GM23248 (cell line): Measurements from ENCODE around the gene ROR1. TPM values are rescaled to one million over a fixed set of nuclear protein-coding genes. Genes with fewer than 3 reads are reported as not detected.

Source experiments
- DNase-seq: peaks from one replicate; pipeline ENCODE4 v3.0.0-alpha.2; 2015
- H2AFZ ChIP-seq: fragments of 200-600 bp; sonication (generic); 2 replicates; pipeline ENCODE4 v1.6.1; 2016; ENCODE audit warnings: antibody characterized with exemption
- H3F3A ChIP-seq: fragments of 200-600 bp; sonication (generic); 2 replicates; pipeline ENCODE4 v1.6.1; 2016; ENCODE audit warnings: mild to moderate bottlenecking, antibody characterized with exemption, mixed run types; ENCODE audit not compliant: insufficient read depth
- H3K27ac ChIP-seq: fragments of 200-600 bp; sonication (generic); 2 replicates; pipeline ENCODE4 v1.5.1; 2016; ENCODE audit warnings: mild to moderate bottlenecking
- H3K27me3 ChIP-seq: fragments of 200-600 bp; sonication (generic); replicated peaks from 2 replicates; pipeline ENCODE4 v1.6.1; 2016; ENCODE audit warnings: mild to moderate bottlenecking; ENCODE audit not compliant: insufficient read depth
- H3K36me3 ChIP-seq: fragments of 200-600 bp; sonication (generic); 2 replicates; pipeline ENCODE4 v1.6.1; 2016; ENCODE audit warnings: low read depth, mild to moderate bottlenecking
- H3K4me1 ChIP-seq: fragments of 200-600 bp; sonication (generic); 2 replicates; pipeline ENCODE4 v1.6.1; 2016; ENCODE audit warnings: mild to moderate bottlenecking; ENCODE audit not compliant: insufficient read depth
- H3K4me2 ChIP-seq: fragments of 200-600 bp; sonication (generic); one replicate; pipeline ENCODE4 v1.6.1; 2016; ENCODE audit warnings: mild to moderate bottlenecking; ENCODE audit not compliant: unreplicated experiment
- H3K4me3 ChIP-seq: fragments of 200-600 bp; sonication (generic); 2 replicates; pipeline ENCODE4 v1.5.1; 2016; ENCODE audit warnings: mild to moderate bottlenecking
- H3K79me2 ChIP-seq: fragments of 200-600 bp; sonication (generic); 2 replicates; pipeline ENCODE4 v1.6.1; 2016; ENCODE audit warnings: mild to moderate bottlenecking; ENCODE audit not compliant: insufficient read depth
- H3K9ac ChIP-seq: fragments of 200-600 bp; sonication (generic); 2 replicates; pipeline ENCODE4 v1.6.1; 2016; ENCODE audit warnings: mild to moderate bottlenecking
- H3K9me2 ChIP-seq: fragments of 200-600 bp; sonication (generic); 2 replicates; pipeline ENCODE4 v1.6.1; 2016; ENCODE audit warnings: mixed run types, mild to moderate bottlenecking, moderate library complexity; ENCODE audit not compliant: insufficient read depth
- H3K9me3 ChIP-seq: fragments of 200-600 bp; sonication (generic); one replicate; pipeline ENCODE4 v1.6.1; 2017; ENCODE audit warnings: low read depth
- H4K20me1 ChIP-seq: fragments of 200-600 bp; sonication (generic); 2 replicates; pipeline ENCODE4 v1.6.0; 2016; ENCODE audit not compliant: insufficient read depth
- EZH2 ChIP-seq: fragments of 200-600 bp; sonication (generic); IDR thresholded peaks from 2 replicates; pipeline ENCODE4 v1.6.1; 2018; ENCODE audit warnings: antibody characterized with exemption, mild to moderate bottlenecking; ENCODE audit not compliant: insufficient read depth, poor library complexity, severe bottlenecking
- EZH2phosphoT487 ChIP-seq: fragments of 200-600 bp; sonication (generic); IDR thresholded peaks from 2 replicates; pipeline ENCODE4 v1.6.1; 2018; ENCODE audit warnings: antibody characterized with exemption, moderate library complexity, mild to moderate bottlenecking, low read depth; ENCODE audit not compliant: insufficient read depth
- WGBS, 2 experiments: methylation state at CpG; one replicate each; pipeline ENCODE4 v1.1.6; 2015 to 2017; ENCODE audit warnings: low lambda C conversion rate in 2 of 2, low coverage in 1 of 2; ENCODE audit errors: missing lambda C conversion rate in 2 of 2; 5-methylcytosine and 5-hydroxymethylcytosine counted together
- in situ Hi-C: fragments of 300-500 bp; cut with MboI; formaldehyde crosslinking; loops from 2 replicates; pipeline ENCODE4 v1.15.0; 2020
- polyA plus RNA-seq: library from polyadenylated mRNA; unstranded; fragments of >200 nt; fragmentation: Nextera tagmentation; extraction: Ambion mirVana; gene quantifications from 2 replicates; pipeline ENCODE4 v1.2.1, GENCODE V29; 2016
- total RNA-seq: library from RNA; depleted of rRNA; stranded (reverse); fragments of >200 nt; shearing (Covaris generic); gene quantifications from 2 replicates; pipeline ENCODE4 v1.2.3, GENCODE V29; 2014

ROR1 gene
- total and polyA plus RNA-seq, 2 experiments from 2014 or later: 12.0 to 13.3 TPM

- H3K27ac ChIP-seq: no peak overlapping the region
- WGBS, 2 experiments: 97 to 100% methylated on average over 2 of the region's 2 CpGs
- in situ Hi-C loops: loop anchor here (10.0 to 25.0 kb wide), 3 partner anchors 218 to 318 kb away; no protein-coding TSS in a partner anchor
These were observed 142.9 kb downstream of the ROR1 start for GRCh38 chr1:63916485-63917360.

GRCh38 chr1:63917571-63918417 lies 144.0 kb downstream of the ROR1 start:
- H3K9me2 ChIP-seq: no peaks in the 10 kb centered on the region
- no peaks in the 10 kb centered on the region for H3K27me3 ChIP-seq
- no peaks in the 10 kb centered on the region for H3K79me2 ChIP-seq
- peaks cover 19% of the 10 kb centered on the region for H3K4me1 ChIP-seq
- no peak overlapping the region for H3K9ac ChIP-seq
- no peaks in the 10 kb centered on the region for H4K20me1 ChIP-seq
- no peak overlapping the region for H3K27ac ChIP-seq
- peak; percentile 11 for DNase-seq
- in situ Hi-C loops: loop anchor here (10.0 to 25.0 kb wide), 3 partner anchors 217 to 317 kb away; no protein-coding TSS in a partner anchor
- TF ChIP-seq EZH2phosphoT487: no peak
- no peak for TF ChIP-seq EZH2
- H3K9me3 ChIP-seq: no peaks in the 10 kb centered on the region
- H2AFZ ChIP-seq: no peak overlapping the region
- H3K4me3 ChIP-seq: no peak overlapping the region
- 89 to 93% methylated on average over 13 of the region's 13 CpGs for WGBS, 2 experiments
- H3F3A ChIP-seq: peaks cover 17% of the 10 kb centered on the region
- H3K4me2 ChIP-seq: no peak overlapping the region
- H3K36me3 ChIP-seq: no peaks in the 10 kb centered on the region

More at GRCh38 chr1:63916485-63917360, 142.9 kb downstream of the ROR1 start:
- DNase-seq: no peak
- H3K36me3 ChIP-seq: no peaks in the 10 kb centered on the region
- no peaks in the 10 kb centered on the region for H3K27me3 ChIP-seq
- H3K9me3 ChIP-seq: no peaks in the 10 kb centered on the region
- peaks cover 19% of the 10 kb centered on the region for H3K4me1 ChIP-seq
- H3K9me2 ChIP-seq: no peaks in the 10 kb centered on the region
- H2AFZ ChIP-seq: no peak overlapping the region
- H3K4me2 ChIP-seq: no peak overlapping the region
- H3K9ac ChIP-seq: no peak overlapping the region
- no peak overlapping the region for H3K4me3 ChIP-seq
- peaks cover 17% of the 10 kb centered on the region for H3F3A ChIP-seq
- TF ChIP-seq EZH2: no peak
- no peak for TF ChIP-seq EZH2phosphoT487
- H4K20me1 ChIP-seq: no peaks in the 10 kb centered on the region
- no peaks in the 10 kb centered on the region for H3K79me2 ChIP-seq

- Histone ChIP-seq H2AFZ (no peak overlapping the region), H3K79me2 (no peaks in the 10 kb centered on the region), H3K36me3 (no peaks in the 10 kb centered on the region), H3K4me1 (peaks cover 19% of the 10 kb centered on the region), H3F3A (peaks cover 17% of the 10 kb centered on the region), H3K27me3 (no peaks in the 10 kb centered on the region), H3K4me3 (no peak overlapping the region), H3K9me3 (no peaks in the 10 kb centered on the region), H4K20me1 (no peaks in the 10 kb centered on the region), H3K4me2 (no peak overlapping the region), H3K27ac (no peak overlapping the region), H3K9me2 (no peaks in the 10 kb centered on the region), H3K9ac (no peak overlapping the region)
- peak; percentile 13 for DNase-seq
- in situ Hi-C loops: loop anchor here (10.0 to 25.0 kb wide), 3 partner anchors 216 to 316 kb away; no protein-coding TSS in a partner anchor
- 84 to 86% methylated on average over 10 of the region's 10 CpGs for WGBS, 2 experiments
- TF ChIP-seq EZH2phosphoT487 (no peak), EZH2 (no peak)
These were observed 144.7 kb downstream of the ROR1 start for GRCh38 chr1:63918418-63918945.
